SU-DHL-6 (cell line): ENCODE results near the gene ZBTB3.

ENCODE experiments used
- H2AFZ ChIP-seq: fragments of 200-600 bp; sonication (generic); 2 replicates; pipeline ENCODE4 v1.6.1; 2014; ENCODE audit warnings: low read depth, mild to moderate bottlenecking, moderate library complexity, mixed read lengths, antibody characterized with exemption, low read length; ENCODE audit not compliant: severe bottlenecking
- H3F3A ChIP-seq: fragments of 200-600 bp; shearing (Covaris generic); 2 replicates; pipeline ENCODE4 v1.6.0; 2016; ENCODE audit warnings: antibody characterized with exemption, mild to moderate bottlenecking; ENCODE audit not compliant: insufficient read depth
- H3K27ac ChIP-seq: fragments of 200-600 bp; sonication (generic); 2 replicates; pipeline ENCODE4 v1.5.1; 2016; ENCODE audit warnings: low read depth, mild to moderate bottlenecking, low read length, moderate library complexity, mixed read lengths
- H3K27me3 ChIP-seq: fragments of 200-600 bp; sonication (generic), shearing (Covaris generic); 2 replicates; pipeline ENCODE4 v1.6.0; 2014; ENCODE audit warnings: mild to moderate bottlenecking, low read length
- H3K36me3 ChIP-seq: fragments of 200-600 bp; sonication (generic); 2 replicates; pipeline ENCODE4 v1.6.1; 2014; ENCODE audit warnings: mild to moderate bottlenecking, low read length, mixed read lengths
- H3K4me2 ChIP-seq: fragments of 300-600, 200-600 bp; shearing (Covaris generic), sonication (generic); 2 replicates; pipeline ENCODE4 v1.6.0; 2014; ENCODE audit warnings: low read length, low read depth, mild to moderate bottlenecking; ENCODE audit not compliant: poor library complexity, severe bottlenecking
- H3K4me3 ChIP-seq: fragments of 200-600 bp; sonication (generic); 2 replicates; pipeline ENCODE4 v1.5.1; 2014; ENCODE audit warnings: antibody characterized with exemption, low read length, mild to moderate bottlenecking, mixed read lengths; ENCODE audit not compliant: insufficient read depth, poor library complexity, severe bottlenecking
- H3K79me2 ChIP-seq: fragments of 200-600 bp; sonication (generic); 2 replicates; pipeline ENCODE4 v1.6.1; 2014; ENCODE audit warnings: mild to moderate bottlenecking, low read length, moderate library complexity; ENCODE audit not compliant: insufficient read depth
- H3K9ac ChIP-seq: fragments of 200-600 bp; sonication (generic); 2 replicates; pipeline ENCODE4 v1.7.0; 2014; ENCODE audit warnings: mild to moderate bottlenecking, low read length
- H3K9me2 ChIP-seq: fragments of 200-600 bp; sonication (generic); replicated peaks from 2 replicates; pipeline ENCODE4 v1.6.1; 2014; ENCODE audit warnings: low read length; ENCODE audit not compliant: insufficient read depth
- H3K9me3 ChIP-seq: fragments of 200-600 bp; sonication (generic); 2 replicates; pipeline ENCODE4 v1.6.1; 2014; ENCODE audit warnings: low read length, mixed read lengths; ENCODE audit not compliant: insufficient read depth
- H4K20me1 ChIP-seq: fragments of 200-600 bp; sonication (generic); 2 replicates; pipeline ENCODE4 v1.6.1; 2014; ENCODE audit warnings: low read depth, mild to moderate bottlenecking, antibody characterized with exemption, low read length, moderate library complexity, mixed read lengths
- EZH2phosphoT487 ChIP-seq: fragments of 200-600 bp; sonication (generic), shearing (Covaris generic); conservative IDR thresholded peaks from 2 replicates; pipeline ENCODE4 v1.6.1; 2018; ENCODE audit warnings: mild to moderate bottlenecking, antibody characterized with exemption, low read length, moderate library complexity, mixed read lengths
- TF ChIP-seq, protein P1 (sequence below): fragments of 200-600 bp; sonication (generic); IDR thresholded peaks from one replicate; pipeline ENCODE4 v1.5.1; 2017; ENCODE audit warnings: antibody characterized with exemption, mild to moderate bottlenecking, low read length, moderate library complexity; ENCODE audit not compliant: insufficient read depth, poor library complexity, severe bottlenecking

ZBTB3 gene

DNA sequence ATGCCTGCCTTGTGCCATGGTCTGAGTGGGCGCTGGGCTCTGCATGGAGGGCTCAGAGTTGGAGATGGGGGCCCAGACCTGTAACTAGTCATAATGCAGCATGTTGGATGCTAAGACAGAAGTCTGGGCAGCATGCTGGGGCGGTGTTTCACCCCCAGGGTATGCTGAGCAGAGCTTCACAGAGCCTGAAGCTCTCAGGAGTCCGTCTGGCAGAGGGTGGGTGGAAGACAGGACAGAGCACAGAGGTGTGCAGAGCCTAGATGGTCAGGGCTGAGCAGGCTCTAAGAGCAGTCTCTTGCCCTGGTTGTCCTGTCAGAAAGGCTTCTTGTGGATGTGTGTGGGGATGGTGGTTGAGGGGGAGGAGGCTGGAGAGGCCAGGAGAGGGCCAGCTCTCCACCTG is 24.5 kb upstream of the ZBTB3 start:
- H3K4me2 ChIP-seq, result no peak overlapping the region
- H3F3A ChIP-seq, result no peaks in the 10 kb centered on the region
- no peaks in the 10 kb centered on the region for H3K27me3 ChIP-seq
- H3K9me2 ChIP-seq, result no peaks in the 10 kb centered on the region
- H2AFZ ChIP-seq, result no peak overlapping the region
- H4K20me1 ChIP-seq, result no peaks in the 10 kb centered on the region
- H3K79me2 ChIP-seq, result peaks cover 9% of the 10 kb centered on the region; the same call in 1 of the 2 replicates
- H3K9ac ChIP-seq, result no peak overlapping the region
- H3K9me3 ChIP-seq, result no peaks in the 10 kb centered on the region
- no peak overlapping the region for H3K27ac ChIP-seq
- H3K4me3 ChIP-seq, result no peak overlapping the region
- H3K36me3 ChIP-seq, result no peaks in the 10 kb centered on the region
- TF ChIP-seq, protein P1, sequence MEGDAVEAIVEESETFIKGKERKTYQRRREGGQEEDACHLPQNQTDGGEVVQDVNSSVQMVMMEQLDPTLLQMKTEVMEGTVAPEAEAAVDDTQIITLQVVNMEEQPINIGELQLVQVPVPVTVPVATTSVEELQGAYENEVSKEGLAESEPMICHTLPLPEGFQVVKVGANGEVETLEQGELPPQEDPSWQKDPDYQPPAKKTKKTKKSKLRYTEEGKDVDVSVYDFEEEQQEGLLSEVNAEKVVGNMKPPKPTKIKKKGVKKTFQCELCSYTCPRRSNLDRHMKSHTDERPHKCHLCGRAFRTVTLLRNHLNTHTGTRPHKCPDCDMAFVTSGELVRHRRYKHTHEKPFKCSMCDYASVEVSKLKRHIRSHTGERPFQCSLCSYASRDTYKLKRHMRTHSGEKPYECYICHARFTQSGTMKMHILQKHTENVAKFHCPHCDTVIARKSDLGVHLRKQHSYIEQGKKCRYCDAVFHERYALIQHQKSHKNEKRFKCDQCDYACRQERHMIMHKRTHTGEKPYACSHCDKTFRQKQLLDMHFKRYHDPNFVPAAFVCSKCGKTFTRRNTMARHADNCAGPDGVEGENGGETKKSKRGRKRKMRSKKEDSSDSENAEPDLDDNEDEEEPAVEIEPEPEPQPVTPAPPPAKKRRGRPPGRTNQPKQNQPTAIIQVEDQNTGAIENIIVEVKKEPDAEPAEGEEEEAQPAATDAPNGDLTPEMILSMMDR, result no peak
- TF ChIP-seq EZH2phosphoT487, result no peak

DNA sequence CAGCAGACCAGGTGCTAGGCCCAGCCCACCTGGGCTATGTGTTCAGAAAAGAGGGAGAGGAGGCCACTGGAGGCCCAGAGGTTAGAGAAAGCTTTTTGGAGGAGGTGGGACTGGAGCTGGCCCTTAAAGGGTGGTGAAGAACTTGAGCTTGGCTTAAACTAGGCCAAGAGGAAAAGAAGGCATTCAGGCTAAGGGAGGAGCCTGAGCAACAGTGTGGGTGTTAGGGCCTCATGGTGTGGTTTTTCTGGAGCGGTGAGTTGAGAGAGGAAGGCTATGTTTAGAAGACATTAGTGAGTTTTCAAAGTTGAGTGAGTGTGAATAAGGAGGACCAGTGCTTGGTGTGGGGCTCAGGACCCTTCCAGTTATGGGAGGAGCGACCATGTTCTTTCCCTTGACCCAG is 23.4 kb upstream of the ZBTB3 start:
- Histone ChIP-seq H3K36me3 (no peaks in the 10 kb centered on the region), H3K27ac (no peak overlapping the region), H3K9ac (no peak overlapping the region), H3K9me3 (no peaks in the 10 kb centered on the region), H3F3A (no peaks in the 10 kb centered on the region), H2AFZ (no peak overlapping the region), H3K4me2 (no peak overlapping the region), H4K20me1 (no peaks in the 10 kb centered on the region), H3K9me2 (no peaks in the 10 kb centered on the region), H3K4me3 (no peak overlapping the region), H3K27me3 (no peaks in the 10 kb centered on the region), H3K79me2 (peaks cover 14% of the 10 kb centered on the region; the same call in 1 of the 2 replicates)
- TF ChIP-seq EZH2phosphoT487, result no peak
- TF ChIP-seq, protein P1, result no peak

DNA sequence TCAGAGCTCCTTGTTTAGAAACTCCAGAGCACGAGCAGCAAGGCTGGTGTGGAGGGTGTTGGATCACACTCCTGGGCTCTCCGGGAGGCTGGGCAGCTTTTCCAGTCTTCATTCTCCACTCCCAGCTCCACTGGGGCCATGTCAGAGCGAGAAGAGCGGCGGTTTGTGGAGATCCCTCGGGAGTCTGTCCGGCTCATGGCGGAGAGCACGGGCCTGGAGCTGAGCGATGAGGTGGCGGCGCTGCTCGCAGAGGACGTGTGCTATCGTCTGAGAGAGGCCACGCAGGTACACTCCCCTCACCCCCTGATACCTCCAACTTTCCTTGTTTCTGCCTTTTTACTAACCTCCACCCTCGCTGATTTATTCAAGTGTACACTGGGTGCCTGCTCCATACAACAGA is 21.7 kb upstream of the ZBTB3 start:
- Histone ChIP-seq H3K9me3 (no peaks in the 10 kb centered on the region), H3K27ac (no peak overlapping the region), H3K4me2 (no peak overlapping the region), H3K27me3 (no peaks in the 10 kb centered on the region), H3K79me2 (peaks cover 23% of the 10 kb centered on the region), H3K4me3 (no peak overlapping the region), H3K9ac (no peak overlapping the region), H3K36me3 (no peaks in the 10 kb centered on the region), H3F3A (peaks cover 3% of the 10 kb centered on the region), H3K9me2 (no peaks in the 10 kb centered on the region), H4K20me1 (no peaks in the 10 kb centered on the region), H2AFZ (no peak overlapping the region)
- TF ChIP-seq, protein P1, result no peak
- no peak for TF ChIP-seq EZH2phosphoT487

DNA sequence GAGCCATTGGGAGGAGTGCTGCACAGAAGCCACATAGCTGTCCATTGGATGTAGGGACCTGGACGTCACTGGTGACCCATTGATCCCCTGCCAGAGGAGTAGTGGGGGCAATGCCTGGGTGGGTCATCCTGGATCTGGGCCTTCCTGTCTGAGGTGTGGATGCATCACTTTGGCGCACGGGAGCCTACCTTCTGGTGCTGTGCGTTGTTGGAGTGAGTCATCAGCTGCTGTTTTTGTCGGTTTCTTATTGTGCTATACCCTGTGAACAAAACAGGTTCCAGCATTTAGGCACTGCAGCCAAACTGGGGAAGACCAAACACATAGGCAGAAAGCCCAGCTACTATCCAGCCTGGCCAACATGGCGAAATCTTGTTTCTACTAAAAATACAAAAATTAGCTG is 20.4 kb upstream of the ZBTB3 start:
- Histone ChIP-seq H3K4me3 (no peak overlapping the region), H3K79me2 (peaks cover 23% of the 10 kb centered on the region), H3K36me3 (no peaks in the 10 kb centered on the region), H4K20me1 (no peaks in the 10 kb centered on the region), H3K9me2 (no peaks in the 10 kb centered on the region), H3K9me3 (no peaks in the 10 kb centered on the region), H3F3A (peaks cover 14% of the 10 kb centered on the region), H3K27me3 (no peaks in the 10 kb centered on the region), H3K4me2 (no peak overlapping the region), H3K9ac (no peak overlapping the region), H3K27ac (no peak overlapping the region), H2AFZ (no peak overlapping the region)
- no peak for TF ChIP-seq EZH2phosphoT487
- TF ChIP-seq, protein P1, result no peak
